HG03135 (cell line): ENCODE results near the gene SPINDOC.
"Not testable (repeated sequence)": the region's sequence is repeated elsewhere in the genome, so short reads cannot be mapped to it uniquely, and the experiment has no call there.

ENCODE experiments used
- ATAC-seq: cut with Tn5 transposase; IDR thresholded peaks from one replicate; pipeline ENCODE4 v1.9.1; 2021; ENCODE audit warnings: mild to moderate bottlenecking, moderate library complexity; ENCODE audit not compliant: unreplicated experiment

SPINDOC gene

GRCh38 chr11:63813035-63813562 lies at the start of gene SPINDOC:
Gene SPINDOC, plus strand, starts transcription at chr11:63813456. Its CDS starts 231 bp downstream, at chr11:63813687.
- peak; percentile 69 for ATAC-seq

GRCh38 chr11:63763496-63764339 lies 49.5 kb upstream of the SPINDOC start:
- no peak for ATAC-seq

- no peak for ATAC-seq
Observed at GRCh38 chr11:63764340-63764678, 48.9 kb upstream of the SPINDOC start.

- ATAC-seq: no peak
Observed at GRCh38 chr11:63764679-63765647, 48.3 kb upstream of the SPINDOC start.

- no peak for ATAC-seq
Observed at GRCh38 chr11:63765688-63766241, 47.5 kb upstream of the SPINDOC start.

GRCh38 chr11:63766531-63767235 lies 46.6 kb upstream of the SPINDOC start:
- ATAC-seq: no peak

GRCh38 chr11:63767267-63767564 lies 46.0 kb upstream of the SPINDOC start:
- no peak for ATAC-seq

- no peak for ATAC-seq
Observed at GRCh38 chr11:63767565-63768236, 45.6 kb upstream of the SPINDOC start.

- ATAC-seq: peak; percentile 57
Observed at GRCh38 chr11:63768237-63769041, 44.8 kb upstream of the SPINDOC start, which contains the start of gene ZFTA. Gene ZFTA, minus strand, starts transcription at chr11:63768775. Its CDS starts 153 bp downstream, at chr11:63768622.

- ATAC-seq: no peak
Observed at GRCh38 chr11:63769042-63769713, 44.1 kb upstream of the SPINDOC start.

GRCh38 chr11:63769714-63770455 lies 43.4 kb upstream of the SPINDOC start:
- ATAC-seq: no peak

GRCh38 chr11:63770763-63771162 lies 42.5 kb upstream of the SPINDOC start:
- no peak for ATAC-seq

GRCh38 chr11:63771741-63772318 lies 41.4 kb upstream of the SPINDOC start:
- not testable (repeated sequence) for ATAC-seq

- no peak for ATAC-seq
Observed at GRCh38 chr11:63775191-63775590, 38.1 kb upstream of the SPINDOC start.

GRCh38 chr11:63779039-63779438 lies 34.2 kb upstream of the SPINDOC start:
- no peak for ATAC-seq

GRCh38 chr11:63782749-63783148 lies 30.5 kb upstream of the SPINDOC start:
- ATAC-seq: no peak

GRCh38 chr11:63783925-63784592 lies 29.2 kb upstream of the SPINDOC start:
- no peak for ATAC-seq
